ENCODE data around the gene HIF1AN.

- no peak for TF ChIP-seq POLR2AphosphoS5 (IDR thresholded peaks at IDR 0.05; ENCODE audit: low read depth, low read length)
- no peak for TF ChIP-seq POLR2A (IDR thresholded peaks at IDR 0.05; ENCODE audit: low read depth, low read length)
These were observed 33.2 kb downstream of the HIF1AN start for GRCh38 chr10:100568912-100569311.
